GM21447 (cell line): ENCODE results near the gene ERBB2.
"Not testable (repeated sequence)": the region's sequence is repeated elsewhere in the genome, so short reads cannot be mapped to it uniquely, and the experiment has no call there.

Source experiments
- ATAC-seq: cut with Tn5 transposase; IDR thresholded peaks from one replicate; pipeline ENCODE4 v1.9.1; 2021; ENCODE audit not compliant: unreplicated experiment

Gene ERBB2

DNA sequence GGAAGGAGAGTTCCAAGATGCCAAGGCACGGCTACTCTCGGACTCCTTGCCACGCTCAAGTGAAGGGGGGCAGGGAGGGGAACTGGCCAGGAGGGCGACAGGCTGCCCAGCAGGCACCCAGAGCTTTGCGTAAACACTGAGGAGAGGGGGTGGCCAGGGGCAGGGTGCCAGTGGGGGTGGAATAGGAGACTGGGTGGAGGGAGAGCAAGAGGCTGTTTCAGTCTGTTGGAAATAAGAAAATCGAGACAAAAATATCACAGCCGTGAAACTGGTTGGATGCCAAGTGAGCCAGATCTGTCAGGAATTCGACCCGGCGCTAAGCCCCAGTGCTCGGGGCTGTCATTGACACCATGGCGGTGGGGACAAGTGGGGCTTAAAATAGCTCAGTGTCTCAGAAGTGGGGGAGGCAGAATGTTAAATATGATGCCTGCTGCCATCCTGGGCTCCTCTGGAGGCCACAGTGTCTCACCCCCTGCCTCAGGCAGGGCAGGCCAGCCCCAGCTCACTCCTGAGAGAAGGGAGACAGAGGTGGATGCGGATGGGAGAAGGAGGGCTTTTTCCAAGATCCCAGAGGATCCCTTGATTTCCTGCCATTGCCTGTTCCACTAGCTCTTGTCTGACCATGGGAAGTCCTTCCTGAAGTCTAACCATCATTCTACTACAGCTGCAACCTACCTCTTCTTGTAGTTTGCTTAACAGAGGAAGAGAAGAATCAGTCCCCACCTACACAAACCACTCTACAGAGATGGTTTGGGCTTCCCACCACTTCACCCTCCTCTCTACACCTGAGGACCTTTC is 22.1 kb upstream of the ERBB2 start:
- ATAC-seq = no peak

DNA sequence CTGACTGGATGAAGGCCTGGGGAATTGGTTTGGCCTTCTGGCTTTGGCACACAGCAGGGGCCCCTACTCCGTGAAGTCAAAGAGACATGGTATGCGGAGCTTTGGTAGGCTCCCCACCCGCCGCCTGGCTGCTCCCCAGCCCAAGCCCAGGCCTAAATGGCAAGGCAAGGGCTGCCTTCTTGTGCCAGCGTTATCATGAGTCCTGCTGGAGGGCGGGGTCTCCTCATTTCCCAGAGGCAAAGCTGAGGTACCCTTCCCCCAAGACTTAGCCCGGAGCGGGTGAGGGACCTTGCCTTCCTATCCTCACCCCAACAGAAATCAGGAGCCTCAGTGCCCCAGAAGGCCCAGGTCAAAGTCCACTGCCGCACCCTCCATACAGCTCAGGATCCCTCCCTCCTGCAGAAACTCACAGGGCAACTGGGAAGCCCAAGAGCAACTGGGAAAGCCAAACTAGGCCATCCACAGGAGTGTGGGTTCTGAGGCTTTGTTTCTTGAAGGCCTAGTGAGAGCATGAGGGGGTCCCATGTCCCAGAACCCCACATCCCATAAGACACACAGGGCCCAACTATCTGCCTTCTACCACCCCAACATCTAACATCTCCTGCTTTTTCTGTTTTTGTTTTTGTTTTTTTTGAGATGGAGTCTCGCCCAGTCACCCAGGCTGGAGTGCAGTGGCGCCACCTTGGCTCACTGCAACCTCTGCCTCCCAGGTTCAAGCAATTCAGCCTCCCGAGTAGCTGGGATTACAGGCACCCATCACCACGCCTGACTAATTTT is 21.3 kb upstream of the ERBB2 start:
- ATAC-seq = no peak

DNA sequence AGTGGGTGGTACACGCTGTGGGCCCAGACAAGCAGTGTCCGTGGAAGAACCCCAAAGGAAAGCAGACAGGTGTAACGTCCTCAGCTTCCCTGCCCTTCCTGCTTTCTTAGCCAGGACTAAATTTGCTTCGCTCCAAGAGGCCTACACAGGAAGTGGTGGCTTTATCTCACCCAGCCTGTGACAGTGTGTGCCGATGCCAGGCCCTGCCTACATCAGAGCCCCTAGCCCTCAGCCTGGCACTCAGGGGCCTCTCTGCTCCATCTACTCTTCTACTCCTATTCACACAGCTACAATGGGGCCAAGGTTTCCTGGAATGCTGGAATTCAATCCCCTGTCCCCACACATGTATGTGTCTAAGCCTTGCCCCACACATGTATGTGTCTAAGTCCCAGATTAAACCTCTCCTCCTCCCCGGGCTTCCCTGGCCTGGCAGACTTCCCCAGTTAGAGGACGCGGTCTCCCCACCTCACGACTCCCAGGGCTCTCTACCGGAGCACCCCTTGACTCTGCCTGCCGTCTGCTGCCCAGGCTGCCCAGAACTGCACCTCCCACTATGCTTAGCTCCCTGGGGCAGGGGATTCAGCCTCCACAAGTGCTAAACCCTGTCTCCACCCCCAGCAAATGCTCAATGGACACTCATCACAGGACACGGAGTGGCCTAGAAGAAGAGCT is 20.2 kb upstream of the ERBB2 start:
- ATAC-seq = no peak

DNA sequence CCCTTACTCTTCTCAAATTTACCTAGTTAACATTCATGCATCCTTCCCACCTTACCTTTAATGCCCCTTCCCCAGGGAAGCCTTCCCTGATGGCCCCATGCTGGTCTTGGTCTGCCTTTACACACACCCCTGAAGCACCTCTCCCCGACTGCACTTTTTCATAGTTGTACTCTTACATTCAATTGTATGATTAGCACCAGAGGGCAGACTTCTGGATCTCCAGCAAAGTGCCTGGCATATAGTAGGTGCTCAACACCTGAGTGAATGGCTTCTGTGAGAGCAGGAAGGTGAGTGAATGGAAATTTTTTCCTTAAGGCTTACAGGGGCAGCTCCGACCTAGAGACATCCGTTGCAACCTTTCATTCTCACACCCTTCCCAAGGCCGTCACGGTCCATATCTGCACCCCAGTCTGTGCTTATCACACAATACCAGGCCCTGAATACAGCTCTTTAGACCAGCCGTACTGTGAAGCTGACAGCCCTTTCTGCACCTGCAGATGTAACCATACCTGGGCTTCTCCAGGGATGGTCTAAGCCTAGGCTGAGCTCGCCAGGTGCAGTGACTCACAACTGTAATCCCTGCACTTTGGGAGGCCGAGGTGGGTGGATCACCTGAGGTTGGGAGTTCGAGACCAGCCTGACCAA is 16.4 kb upstream of the ERBB2 start:
- ATAC-seq = no peak

DNA sequence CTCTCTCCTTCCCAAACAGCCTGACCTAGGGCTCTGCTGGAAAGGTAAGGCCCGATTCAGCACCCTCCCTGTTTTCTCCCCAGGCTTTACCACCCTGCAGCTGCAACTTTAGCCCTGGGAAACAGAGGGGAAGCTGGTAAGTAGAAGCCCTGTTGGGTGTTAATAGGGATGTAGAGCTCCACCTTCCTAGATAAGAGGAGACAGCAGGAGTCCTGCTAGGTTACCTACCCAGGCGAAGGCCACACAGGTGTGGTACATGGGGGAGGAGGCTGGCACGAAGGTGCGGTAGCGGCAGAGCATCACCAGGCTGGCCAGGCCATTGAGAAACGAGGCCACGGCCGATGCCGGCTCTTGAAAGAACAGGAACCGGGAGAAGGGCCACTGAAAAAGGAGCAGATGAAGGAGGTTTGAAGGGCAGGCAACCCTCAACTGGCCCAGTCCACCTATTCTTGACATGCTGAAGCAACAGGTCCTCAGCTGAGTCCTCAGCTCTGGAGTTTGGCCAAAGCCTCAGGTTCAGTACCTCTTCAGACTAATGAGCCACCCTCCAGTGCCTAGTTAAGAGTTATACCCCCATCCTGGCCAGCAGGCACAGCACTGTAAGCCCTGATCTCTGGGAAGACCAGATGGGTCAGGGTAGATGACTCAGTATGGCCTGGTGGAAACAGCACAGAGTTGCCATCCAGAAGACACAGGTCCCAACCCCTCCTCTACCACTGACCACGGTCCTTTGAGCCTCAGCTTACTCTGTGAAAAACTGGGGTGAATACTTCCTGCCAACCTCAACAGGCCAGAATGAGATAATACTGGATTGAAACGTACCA is 15.3 kb upstream of the ERBB2 start:
- ATAC-seq = no peak

DNA sequence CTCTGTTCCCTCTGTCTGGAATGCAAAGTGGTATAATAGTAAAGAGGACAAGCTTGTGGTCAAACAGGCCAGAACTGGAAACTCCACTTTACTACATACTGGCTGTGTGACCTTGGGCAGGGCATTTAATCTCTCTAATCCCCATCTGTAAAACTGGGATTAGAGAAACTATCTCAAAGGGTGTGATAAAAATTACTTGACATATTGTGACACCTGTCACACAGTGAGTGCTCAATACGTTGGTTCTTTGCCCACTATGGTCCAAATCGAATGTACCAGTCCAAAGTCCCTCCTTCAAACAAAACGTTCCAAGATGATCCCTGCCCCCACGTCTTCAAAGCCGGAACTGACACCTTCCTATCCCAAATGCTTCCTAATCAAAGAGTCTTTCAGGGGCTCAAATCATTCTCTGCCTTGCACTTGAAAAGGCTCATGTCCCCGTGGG is 12.7 kb upstream of the ERBB2 start:
- ATAC-seq = no peak

DNA sequence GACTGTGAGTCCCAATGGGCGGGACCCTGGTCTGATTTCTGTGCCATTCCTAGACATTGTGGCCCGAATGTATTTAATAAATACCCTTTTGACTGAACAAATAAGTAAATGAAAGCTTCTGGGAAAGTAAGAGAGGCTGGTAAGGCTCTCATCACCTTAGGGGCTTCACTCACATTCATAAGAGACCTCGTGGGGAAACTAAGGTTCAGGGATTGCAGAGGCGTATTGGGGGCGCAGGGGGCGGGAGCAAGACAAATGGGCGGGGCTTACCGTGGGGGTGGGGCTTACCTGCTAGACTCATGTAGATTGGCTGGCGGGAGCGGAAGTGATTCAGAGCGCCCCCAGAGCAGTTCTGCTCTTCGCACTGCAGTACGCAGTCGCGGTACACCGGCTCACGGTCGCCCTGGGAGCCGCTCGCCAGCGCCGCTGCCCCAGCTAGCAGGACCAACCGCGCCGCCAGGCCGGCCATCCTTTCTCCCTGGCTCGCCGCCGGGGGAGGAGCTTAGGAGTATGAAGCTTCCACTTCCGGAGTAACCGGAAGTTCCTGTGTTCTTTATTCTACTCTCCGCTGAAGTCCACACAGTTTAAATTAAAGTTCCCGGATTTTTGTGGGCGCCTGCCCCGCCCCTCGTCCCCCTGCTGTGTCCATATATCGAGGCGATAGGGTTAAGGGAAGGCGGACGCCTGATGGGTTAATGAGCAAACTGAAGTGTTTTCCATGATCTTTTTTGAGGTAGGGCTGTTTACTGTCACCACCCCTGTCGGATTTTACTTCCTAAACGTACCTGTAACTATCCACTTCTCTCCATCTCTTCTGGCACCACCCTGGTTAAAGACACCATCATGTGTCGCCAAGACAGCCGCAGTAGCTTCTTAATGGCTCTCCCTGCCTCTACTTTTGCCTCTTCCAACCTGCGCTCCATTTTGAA is 12.1 kb upstream of the ERBB2 start, which contains the start of gene PGAP3:
Gene PGAP3, minus strand, starts transcription at position 512 of the 929 bp plus-strand sequence. Its CDS starts 43 bp downstream, at position 469.
- peak; percentile 82 for ATAC-seq

DNA sequence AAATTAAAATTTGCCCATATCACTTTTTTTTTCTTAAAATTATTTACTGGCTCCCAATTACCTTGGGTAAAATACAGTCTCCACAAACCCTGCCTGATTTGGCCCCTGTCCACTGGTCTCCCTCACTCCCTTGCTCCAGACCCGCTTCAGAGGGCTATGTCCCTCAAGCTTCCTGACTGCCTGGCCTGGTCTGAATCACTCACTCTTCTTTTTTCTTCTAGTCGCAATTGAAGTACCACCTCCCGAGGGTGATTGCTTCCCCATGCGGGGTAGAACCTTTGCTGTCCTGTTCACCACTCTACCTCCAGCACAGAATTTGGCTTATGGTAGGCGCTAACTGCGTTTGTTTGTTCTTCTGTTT is 11.4 kb upstream of the ERBB2 start:
- ATAC-seq = no peak

DNA sequence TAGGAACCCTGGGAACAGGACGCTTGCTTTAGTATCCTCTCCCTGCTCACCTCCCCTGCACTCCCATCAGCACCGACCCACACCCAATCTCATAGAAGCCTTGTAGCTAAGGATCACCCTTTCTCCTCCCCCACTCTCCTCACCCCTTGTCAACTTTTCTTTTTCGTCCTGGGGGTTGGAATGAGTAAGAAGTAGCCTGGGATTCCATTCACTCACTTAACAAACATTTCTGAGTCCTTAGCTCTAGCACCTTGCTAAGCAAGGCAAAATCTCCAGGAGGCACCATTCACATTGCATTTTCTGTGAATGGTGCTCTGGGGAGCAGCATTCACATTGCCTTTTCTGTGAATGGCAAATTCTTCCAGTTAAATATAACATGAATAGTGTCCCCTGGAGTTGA is 10.9 kb upstream of the ERBB2 start:
- no peak for ATAC-seq

DNA sequence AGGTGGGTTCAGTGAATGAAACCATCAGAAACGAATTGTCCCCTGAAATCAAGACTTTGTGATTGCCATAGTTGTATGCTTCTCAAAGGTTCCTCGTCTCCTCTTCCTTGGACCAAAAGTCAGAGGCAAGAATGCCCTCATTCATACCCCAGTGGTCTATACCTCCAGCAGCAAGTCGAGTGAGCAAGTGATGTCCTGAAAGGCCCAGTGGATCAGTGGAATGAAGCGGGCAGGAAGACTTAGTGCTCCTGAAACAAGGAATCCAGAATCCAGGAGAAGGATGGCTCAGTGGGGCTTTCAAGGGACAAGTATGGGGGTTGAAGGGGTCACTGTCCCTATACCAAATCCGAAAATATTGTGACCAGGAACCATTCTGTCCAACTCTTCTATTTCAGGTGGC is 5.3 kb upstream of the ERBB2 start:
- ATAC-seq = no peak

DNA sequence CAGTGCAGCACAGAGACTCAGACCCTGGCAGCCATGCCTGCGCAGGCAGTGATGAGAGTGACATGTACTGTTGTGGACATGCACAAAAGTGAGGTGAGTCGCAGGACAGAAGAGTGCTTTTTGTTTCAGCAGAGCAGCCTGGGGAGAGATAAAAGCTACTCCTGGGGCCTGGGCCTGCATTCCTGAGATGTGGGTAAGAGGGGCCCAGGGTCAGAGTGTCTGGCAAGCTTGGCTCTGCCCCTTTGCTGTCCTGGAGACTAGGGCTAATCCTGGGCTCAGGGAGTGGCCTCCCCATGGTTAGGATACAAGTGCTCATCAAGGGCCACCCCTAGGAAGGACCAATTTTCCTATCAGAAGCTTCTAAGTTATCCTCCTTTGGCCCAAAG is 4.8 kb upstream of the ERBB2 start:
- no peak for ATAC-seq

DNA sequence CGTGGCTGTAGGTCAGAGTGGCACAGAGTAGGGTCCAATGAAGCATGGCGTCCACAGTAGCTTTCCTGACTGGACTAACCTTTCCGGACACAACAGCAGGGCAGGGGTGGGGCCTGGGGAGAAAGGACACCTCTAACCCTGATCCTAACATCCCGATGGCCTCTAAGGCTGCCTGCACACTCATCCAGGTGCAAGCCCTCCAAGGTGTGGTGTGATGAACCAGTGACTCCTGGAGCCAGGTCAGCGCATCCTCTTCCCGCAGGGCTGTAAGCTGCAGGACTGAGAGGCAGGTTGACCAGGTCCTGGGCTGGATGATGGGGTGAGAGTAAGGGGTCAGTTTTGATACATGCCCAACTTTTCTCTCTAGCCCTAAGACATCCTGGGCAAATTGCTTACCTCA is 3.1 kb upstream of the ERBB2 start:
- ATAC-seq = no peak

DNA sequence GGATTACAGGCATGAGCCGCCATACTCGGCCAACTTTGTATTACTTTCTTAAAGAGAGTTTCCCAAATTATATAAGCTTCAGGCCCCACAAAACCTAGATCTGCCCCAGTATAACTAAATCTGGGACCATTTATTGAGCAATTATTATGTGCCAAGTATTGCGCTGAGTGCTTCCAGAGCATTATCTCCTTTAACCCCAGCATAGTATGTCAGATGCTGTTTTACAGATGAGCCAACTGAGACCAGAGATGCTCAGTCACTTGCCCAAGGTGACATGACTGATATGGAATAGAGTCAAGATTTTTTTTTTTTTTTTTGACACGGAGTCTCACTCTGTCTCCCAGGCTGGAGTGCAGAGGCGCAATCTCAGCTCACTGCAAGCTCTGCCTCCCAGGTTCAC is 1.9 kb upstream of the ERBB2 start:
- no peak for ATAC-seq

DNA sequence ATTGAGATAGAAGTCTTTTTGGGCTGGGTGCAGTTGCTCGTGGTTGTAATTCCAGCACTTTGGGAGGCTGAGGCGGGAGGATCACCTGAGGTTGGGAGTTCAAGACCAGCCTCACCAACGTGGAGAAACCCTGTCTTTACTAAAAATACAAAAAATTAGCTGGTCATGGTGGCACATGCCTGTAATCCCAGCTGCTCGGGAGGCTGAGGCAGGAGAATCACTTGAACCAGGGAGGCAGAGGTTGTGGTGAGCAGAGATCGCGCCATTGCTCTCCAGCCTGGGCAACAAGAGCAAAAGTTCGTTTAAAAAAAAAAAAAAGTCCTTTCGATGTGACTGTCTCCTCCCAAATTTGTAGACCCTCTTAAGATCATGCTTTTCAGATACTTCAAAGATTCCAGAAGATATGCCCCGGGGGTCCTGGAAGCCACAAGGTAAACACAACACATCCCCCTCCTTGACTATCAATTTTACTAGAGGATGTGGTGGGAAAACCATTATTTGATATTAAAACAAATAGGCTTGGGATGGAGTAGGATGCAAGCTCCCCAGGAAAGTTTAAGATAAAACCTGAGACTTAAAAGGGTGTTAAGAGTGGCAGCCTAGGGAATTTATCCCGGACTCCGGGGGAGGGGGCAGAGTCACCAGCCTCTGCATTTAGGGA is 577 bp upstream of the ERBB2 start:
- ATAC-seq = not testable (repeated sequence)

DNA sequence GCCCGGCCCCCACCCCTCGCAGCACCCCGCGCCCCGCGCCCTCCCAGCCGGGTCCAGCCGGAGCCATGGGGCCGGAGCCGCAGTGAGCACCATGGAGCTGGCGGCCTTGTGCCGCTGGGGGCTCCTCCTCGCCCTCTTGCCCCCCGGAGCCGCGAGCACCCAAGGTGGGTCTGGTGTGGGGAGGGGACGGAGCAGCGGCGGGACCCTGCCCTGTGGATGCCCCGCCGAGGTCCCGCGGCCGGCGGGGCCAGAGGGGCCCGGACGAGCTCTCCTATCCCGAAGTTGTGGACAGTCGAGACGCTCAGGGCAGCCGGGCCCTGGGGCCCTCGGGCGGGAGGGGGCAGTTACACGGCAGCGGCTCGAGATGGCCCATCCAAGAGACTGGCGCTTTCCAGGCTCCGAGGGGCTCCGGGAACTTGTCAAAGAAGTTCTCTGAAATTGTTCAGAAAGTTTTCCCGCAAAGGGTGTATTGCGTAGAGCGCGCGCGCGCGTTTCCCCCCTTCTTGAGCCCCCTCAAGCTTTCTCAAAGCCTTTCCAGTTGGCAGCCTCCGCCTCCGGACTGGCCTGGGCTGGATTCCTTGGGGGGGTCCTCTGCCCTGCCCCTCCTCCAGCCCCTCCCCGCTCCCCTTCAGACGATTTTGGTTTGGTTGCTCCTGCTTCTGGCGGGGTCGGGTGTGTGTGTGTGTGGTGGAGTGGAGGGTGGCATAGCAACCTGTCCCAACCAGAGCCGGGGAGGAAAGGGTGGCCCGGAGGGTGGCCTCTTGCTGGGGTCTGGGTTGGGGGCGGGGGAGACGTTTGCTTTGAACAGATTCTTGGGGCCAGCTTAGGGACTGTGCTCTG is 504 bp downstream of the ERBB2 start:
- ATAC-seq = no peak

DNA sequence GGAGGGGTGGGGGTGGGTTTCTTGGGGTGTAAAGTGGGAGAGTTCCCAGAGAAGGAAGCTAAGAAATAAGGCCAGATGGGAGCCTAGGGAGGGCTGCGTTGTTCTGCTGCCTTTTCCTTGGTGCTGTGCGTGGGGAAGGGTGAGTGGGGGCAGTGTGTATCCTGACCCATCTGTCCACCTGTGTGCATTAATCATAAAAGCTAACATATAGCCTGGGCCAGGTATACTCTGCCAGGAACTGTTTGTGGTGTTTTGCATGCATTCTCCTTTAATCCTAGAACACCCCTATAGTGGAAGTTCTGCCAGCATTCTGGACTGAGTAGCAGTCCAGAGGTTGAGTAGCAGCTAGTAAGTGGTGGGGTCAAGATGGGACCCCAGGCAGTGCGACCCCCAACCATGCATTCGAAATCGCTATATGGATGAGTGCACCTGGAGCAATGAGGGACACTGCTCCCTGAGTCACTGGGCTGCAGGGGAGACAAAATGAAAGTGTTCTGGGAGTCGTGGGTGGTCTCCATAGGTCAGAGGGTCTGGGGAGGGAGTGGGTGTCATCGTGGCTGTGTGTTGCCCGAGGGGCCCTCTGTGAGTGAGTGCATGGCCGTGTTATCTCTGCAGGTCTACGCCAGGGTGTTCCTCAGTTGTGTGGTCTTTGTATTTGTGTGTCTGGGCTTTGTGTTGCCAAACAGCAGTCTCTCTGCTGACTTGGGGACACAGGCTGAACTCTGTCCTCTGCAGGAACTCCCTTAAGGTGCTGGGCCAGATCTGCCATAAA is 1.3 kb downstream of the ERBB2 start:
- no peak for ATAC-seq

DNA sequence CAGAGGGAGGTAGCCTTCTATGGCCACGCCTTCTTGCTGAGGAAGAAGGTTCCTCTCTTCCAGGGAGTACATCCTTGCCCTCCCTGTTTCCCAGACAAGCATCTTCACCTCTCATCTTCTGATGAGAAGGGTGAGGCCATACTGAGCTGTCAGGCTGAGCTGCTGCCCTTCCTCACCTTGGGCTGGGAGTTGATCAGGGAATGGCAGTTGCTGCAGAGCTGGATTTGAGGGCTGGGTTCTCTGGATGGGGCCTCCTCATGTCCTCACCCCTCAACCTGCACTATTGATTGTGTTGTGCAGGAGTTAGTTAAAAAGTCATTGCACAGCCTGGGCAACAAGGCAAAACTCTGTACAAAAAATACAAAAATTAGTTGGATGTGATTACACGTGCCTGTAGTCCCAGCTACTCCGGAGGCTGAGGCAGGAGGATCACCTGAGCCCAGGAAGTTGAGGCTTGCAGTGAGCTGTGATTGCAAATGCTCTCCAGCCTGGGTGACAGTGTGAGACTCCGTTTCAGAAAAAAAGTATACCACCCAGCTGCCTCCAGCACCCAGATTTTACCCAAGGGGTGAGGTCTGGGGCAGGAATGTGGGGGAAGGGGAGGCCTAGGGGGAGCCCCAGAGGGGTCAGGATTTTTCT is 2.0 kb downstream of the ERBB2 start:
- ATAC-seq = no peak
